HUES48 (cell line): Measurements from ENCODE around the gene AQP4.

Source experiments
- H3K27ac ChIP-seq: one replicate; pipeline ENCODE4 v1.7.0; 2013; ENCODE audit warnings: low read depth, low read length, inconsistent platforms
- H3K27me3 ChIP-seq: 2 replicates; pipeline ENCODE4 v1.6.1; 2013; ENCODE audit warnings: mild to moderate bottlenecking, low read length; ENCODE audit not compliant: control insufficient read depth, insufficient read depth
- H3K36me3 ChIP-seq: 2 replicates; pipeline ENCODE4 v1.6.1; 2013; ENCODE audit warnings: low read length; ENCODE audit not compliant: control insufficient read depth, insufficient read depth
- H3K4me1 ChIP-seq: 2 replicates; pipeline ENCODE4 v1.6.1; 2013; ENCODE audit warnings: mild to moderate bottlenecking, low read length; ENCODE audit not compliant: control insufficient read depth, insufficient read depth
- H3K4me3 ChIP-seq: 2 replicates; pipeline ENCODE4 v1.5.1; 2013; ENCODE audit warnings: mild to moderate bottlenecking, low read depth, low read length
- H3K9ac ChIP-seq: 2 replicates; pipeline ENCODE4 v1.6.1; 2013; ENCODE audit warnings: mild to moderate bottlenecking, low read depth, low read length, moderate library complexity
- H3K9me3 ChIP-seq: 2 replicates; pipeline ENCODE4 v1.6.1; 2013; ENCODE audit warnings: low read length; ENCODE audit not compliant: control insufficient read depth, insufficient read depth

Gene AQP4

DNA sequence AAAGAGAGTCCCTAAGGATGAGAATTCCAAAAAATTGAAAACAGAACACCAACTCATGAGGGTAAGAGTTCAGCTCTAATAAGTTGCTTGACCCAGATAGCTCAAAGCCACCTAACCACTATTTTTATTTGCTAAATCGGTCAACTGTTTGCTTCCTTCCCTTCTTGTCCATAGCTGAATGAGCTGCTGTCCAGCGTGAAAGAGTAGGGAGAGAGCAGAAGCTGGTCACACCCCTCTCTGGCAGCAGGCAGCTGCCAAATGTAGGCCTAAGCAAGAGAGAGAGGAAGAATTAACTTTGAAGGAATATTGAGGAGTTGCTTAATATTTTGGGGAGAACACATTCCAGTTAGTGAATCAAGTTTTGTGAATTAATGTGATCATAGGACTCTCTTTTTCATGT lies 25.9 kb downstream of the AQP4 start:
- H3K36me3 ChIP-seq = no peaks in the 10 kb centered on the region
- H3K9me3 ChIP-seq = 0 out of 2 replicates have a peak, but pooled peaks cover 2% of the 10 kb centered on the region
- H3K4me1 ChIP-seq = no peaks in the 10 kb centered on the region
- no peak overlapping the region for H3K4me3 ChIP-seq
- H3K27me3 ChIP-seq = no peaks in the 10 kb centered on the region
- H3K9ac ChIP-seq = no peak overlapping the region
- no peak overlapping the region for H3K27ac ChIP-seq

DNA sequence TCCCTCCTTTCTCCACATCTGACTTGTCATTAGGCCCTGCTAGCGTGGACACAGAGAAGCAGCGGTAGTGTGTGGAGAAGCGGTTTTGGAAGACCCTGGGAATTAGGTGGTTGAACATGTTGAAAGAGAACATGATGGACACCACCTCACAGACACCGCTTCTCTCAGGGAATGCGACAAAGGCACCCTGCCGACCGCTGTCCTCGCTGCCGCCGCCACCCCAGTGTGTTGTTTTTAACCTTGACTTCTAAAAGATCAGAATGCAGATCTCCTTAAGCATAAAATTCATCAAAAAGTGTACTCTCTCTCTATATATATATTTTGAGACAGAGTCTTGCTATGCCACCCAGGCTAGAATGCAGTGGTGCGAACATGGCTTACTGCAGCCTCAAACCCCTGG lies 33.2 kb downstream of the AQP4 start:
- H3K4me3 ChIP-seq = no peak overlapping the region
- no peak overlapping the region for H3K27ac ChIP-seq
- no peaks in the 10 kb centered on the region for H3K36me3 ChIP-seq
- no peaks in the 10 kb centered on the region for H3K4me1 ChIP-seq
- H3K9me3 ChIP-seq = no peaks in the 10 kb centered on the region
- H3K27me3 ChIP-seq = no peaks in the 10 kb centered on the region
- H3K9ac ChIP-seq = no peak overlapping the region

DNA sequence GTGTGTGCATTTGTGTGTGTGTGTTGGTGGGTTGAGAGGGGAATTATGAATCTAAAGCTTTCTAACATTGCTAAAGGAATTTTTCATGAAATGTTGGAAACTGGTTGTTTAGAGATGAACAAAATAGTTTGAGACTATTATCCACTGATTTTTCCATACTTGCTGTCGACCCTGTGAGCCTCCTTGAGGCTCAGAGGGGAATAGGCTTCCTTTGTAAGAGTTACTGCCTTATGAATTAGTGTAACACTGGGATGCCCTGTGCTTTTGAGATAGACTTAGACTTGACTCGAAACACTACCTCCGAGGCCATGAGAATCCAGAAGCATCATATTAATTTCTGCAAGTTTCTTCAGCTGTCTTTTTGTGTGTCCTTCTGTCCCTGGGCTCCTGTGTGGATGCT lies 37.9 kb downstream of the AQP4 start:
- Histone ChIP-seq H3K4me1 (no peaks in the 10 kb centered on the region), H3K4me3 (no peak overlapping the region), H3K9me3 (no peaks in the 10 kb centered on the region), H3K27ac (no peak overlapping the region), H3K27me3 (no peaks in the 10 kb centered on the region), H3K9ac (no peak overlapping the region), H3K36me3 (no peaks in the 10 kb centered on the region)

DNA sequence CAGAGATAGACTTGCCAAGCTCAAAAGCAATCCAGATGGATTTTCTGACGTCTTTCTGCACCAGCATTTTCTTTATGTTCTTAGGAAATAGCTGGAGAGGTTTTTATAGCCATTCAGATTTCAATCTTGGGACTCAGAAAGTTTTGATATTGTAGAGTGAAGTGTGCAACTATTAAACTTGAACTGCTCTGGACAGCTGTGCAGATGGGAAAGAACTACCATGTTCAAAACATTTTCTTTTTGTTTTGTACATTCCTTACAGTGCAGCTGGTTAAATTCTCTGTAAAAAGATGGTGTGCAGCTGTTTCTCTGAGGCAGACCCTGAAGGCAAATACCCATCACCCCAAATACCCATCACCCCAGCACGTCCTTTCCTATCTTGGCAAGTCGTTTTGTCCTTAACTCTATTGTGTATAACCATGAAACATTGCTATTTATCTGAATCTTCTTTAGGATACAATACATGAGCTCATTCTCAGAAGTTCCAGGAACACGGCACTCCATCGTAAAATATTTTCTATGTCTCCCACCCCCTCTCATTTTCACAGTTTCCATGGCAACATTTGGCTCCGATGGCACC lies 38.8 kb downstream of the AQP4 start:
- no peaks in the 10 kb centered on the region for H3K36me3 ChIP-seq
- H3K9me3 ChIP-seq = no peaks in the 10 kb centered on the region
- H3K27me3 ChIP-seq = no peaks in the 10 kb centered on the region
- H3K9ac ChIP-seq = no peak overlapping the region
- peaks cover 2% of the 10 kb centered on the region; the same call in 1 of the 2 replicates for H3K4me1 ChIP-seq
- H3K27ac ChIP-seq = no peak overlapping the region
- no peak overlapping the region for H3K4me3 ChIP-seq

DNA sequence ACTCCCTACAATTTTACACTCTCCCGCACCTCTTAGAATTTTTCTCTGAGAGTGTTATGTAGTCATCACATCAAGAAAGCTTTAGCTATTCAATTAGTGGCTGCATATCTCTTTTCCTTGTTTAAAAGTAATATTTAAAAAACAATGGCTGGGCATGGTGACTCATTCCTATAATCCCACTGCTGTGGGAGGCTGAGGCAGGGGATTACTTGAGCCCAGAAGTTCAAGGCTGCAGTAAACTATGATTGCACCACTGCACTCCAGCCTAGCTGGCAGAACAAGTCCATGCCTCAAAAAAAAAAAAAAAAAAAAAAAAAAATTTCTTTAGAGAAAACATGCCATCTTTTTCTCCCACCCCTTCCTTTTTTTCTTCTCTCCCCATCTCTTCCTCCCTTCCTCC lies 44.3 kb downstream of the AQP4 start:
- Histone ChIP-seq H3K27ac (peak overlapping the region; percentile 73), H3K4me3 (no peak overlapping the region), H3K27me3 (no peaks in the 10 kb centered on the region), H3K9ac (no peak overlapping the region), H3K4me1 (peaks cover 12% of the 10 kb centered on the region), H3K36me3 (no peaks in the 10 kb centered on the region), H3K9me3 (no peaks in the 10 kb centered on the region)

DNA sequence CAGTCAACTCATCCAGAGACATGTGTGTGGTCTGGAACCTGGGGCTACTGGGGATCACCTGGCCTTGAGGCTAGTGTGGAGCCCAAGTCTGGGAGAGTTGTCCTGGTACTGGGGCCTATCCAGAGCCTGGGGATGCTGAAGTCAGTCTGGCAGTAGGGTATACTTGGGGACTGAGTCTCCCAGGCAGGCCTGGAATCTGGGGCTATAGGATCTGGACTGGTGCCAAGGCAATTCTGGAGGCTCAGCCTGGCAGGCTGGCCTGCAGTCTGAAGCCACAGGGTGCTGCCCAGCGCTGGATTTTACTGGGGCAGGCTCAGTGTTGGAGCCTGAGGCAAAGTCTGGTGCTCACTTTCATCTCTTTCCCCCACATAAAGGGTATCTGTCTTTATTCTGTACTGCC lies 46.5 kb downstream of the AQP4 start:
- Histone ChIP-seq H3K36me3 (no peaks in the 10 kb centered on the region), H3K9me3 (no peaks in the 10 kb centered on the region), H3K4me1 (peaks cover 12% of the 10 kb centered on the region), H3K9ac (no peak overlapping the region), H3K4me3 (no peak overlapping the region), H3K27ac (no peak overlapping the region), H3K27me3 (no peaks in the 10 kb centered on the region)

DNA sequence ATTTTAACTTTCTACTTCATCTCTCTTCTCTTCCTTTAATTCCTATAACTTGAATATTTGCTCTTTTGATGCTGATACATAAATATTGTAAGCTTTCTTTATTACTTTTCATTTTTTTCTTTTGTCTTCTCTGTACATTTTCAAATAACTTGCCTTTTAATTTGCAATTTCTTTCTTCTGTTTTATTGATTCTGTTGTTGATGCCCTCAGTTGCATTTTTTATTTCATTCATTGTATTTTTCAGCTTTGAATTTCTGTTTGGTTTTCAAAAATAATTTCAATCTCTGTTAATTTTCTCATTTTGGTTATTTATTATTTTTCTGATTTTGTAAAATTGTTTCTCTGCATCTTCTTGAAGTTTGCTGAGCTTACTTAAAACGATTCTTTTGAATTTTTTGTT lies 47.0 kb downstream of the AQP4 start:
- no peak overlapping the region for H3K9ac ChIP-seq
- no peak overlapping the region for H3K27ac ChIP-seq
- no peak overlapping the region for H3K4me3 ChIP-seq
- H3K27me3 ChIP-seq = no peaks in the 10 kb centered on the region
- peaks cover 12% of the 10 kb centered on the region for H3K4me1 ChIP-seq
- H3K9me3 ChIP-seq = no peaks in the 10 kb centered on the region
- no peaks in the 10 kb centered on the region for H3K36me3 ChIP-seq

DNA sequence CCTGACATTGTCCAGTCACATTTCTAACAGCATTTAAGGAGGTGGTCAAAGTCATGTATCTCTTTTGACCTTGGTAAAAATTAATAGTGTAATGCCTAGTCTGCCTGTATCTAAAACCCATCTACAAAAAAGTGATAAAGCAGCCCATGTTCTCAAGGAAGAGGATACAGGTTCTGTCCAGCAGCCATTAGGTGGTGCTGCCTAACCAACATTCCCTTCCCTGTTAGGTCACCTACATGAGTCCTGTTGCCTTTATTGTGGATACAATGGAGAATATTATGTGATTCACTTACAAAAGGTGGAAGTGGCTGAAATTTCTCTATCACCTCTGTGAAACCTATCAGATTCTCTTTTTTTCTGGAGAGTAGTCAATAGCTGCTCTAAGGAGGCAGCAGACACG lies 52.5 kb downstream of the AQP4 start:
- Histone ChIP-seq H3K27me3 (no peaks in the 10 kb centered on the region), H3K9me3 (no peaks in the 10 kb centered on the region), H3K36me3 (no peaks in the 10 kb centered on the region), H3K9ac (no peak overlapping the region), H3K27ac (no peak overlapping the region), H3K4me1 (no peaks in the 10 kb centered on the region), H3K4me3 (no peak overlapping the region)

DNA sequence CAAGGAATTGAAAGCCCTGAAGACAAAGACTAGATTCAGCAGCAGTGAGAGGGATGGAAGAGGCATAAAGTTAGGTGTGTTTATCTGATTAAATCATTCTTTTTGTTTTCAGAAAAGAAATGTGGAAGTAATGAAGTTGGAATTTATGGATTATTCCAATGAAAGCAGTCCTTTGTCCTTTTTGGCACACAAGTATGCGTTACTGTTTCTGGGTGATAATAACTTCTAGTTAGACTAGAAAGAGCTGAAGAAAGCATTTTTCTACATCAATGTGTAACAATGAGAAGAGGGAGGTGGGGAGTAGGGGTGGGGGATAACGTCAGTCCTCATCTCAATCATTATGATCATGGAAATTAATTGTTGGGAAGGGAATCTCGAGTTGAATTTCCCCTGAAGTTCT lies 53.0 kb downstream of the AQP4 start:
- no peaks in the 10 kb centered on the region for H3K4me1 ChIP-seq
- H3K27ac ChIP-seq = no peak overlapping the region
- no peaks in the 10 kb centered on the region for H3K27me3 ChIP-seq
- H3K36me3 ChIP-seq = no peaks in the 10 kb centered on the region
- no peak overlapping the region for H3K4me3 ChIP-seq
- H3K9me3 ChIP-seq = no peaks in the 10 kb centered on the region
- H3K9ac ChIP-seq = no peak overlapping the region

DNA sequence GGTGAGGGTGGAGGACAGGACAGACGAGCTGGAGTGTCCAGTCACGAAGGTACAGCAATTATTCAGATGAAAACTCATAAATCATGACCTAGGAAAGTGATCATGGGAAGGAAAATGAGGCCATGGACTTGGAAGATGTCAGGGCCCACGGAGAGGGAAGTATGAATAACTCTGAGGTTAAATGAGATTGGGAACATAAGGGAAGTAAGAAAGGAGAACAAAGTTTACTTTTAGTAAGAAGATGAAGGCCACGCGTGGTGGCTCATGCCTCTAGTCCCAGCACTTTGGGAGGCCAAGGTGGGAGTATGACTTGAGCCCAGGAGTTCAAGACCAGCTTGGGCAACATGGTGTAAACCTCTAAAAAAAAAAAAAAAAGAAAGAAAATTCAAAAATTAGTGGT lies 56.2 kb downstream of the AQP4 start:
- no peak overlapping the region for H3K4me3 ChIP-seq
- no peaks in the 10 kb centered on the region for H3K36me3 ChIP-seq
- no peaks in the 10 kb centered on the region for H3K27me3 ChIP-seq
- no peak overlapping the region for H3K9ac ChIP-seq
- no peak overlapping the region for H3K27ac ChIP-seq
- H3K9me3 ChIP-seq = no peaks in the 10 kb centered on the region
- peaks cover 4% of the 10 kb centered on the region; the same call in 1 of the 2 replicates for H3K4me1 ChIP-seq

DNA sequence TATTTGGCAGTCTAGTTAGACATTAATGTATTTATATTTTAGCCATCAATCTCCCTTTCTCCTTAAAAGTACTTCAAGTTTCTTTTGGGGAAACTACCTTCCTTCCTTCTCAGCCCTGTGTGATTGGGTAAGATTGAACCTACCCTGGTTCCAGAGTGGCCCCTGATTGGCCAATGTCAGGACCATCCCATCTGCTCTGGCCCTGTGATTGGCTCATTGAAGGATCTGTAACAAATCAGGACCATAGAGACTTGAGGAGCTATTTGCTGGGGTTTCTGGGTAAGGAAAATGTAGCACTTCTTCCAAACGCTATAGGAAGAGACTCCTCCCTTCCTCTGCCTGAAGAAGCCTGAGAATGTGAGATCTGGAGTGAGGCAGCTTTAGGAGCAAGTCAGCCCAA lies 59.3 kb downstream of the AQP4 start:
- H3K4me3 ChIP-seq = no peak overlapping the region
- H3K27me3 ChIP-seq = no peaks in the 10 kb centered on the region
- H3K27ac ChIP-seq = no peak overlapping the region
- H3K36me3 ChIP-seq = no peaks in the 10 kb centered on the region
- peaks cover 4% of the 10 kb centered on the region; the same call in 1 of the 2 replicates for H3K4me1 ChIP-seq
- H3K9me3 ChIP-seq = no peaks in the 10 kb centered on the region
- H3K9ac ChIP-seq = no peak overlapping the region

DNA sequence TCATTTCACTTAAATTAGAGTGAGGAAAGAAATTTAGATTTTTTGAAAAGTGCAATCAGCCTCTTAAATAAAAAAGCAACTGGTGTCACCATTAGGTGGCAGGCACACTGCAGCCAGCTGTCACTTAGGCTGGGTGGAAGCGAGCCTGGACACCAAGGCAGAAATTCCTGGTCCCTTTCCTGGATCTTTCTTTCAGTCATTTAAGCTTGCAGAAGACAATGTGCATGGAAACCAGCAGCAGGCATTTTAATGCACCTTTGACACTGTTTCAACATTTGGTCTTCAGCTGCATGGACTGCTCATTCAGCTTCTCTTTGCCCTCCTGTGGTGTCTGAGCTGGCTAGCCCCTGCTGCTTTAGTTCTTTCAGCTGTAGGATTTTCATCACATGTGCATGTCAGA lies 61.0 kb downstream of the AQP4 start:
- Histone ChIP-seq H3K9me3 (no peaks in the 10 kb centered on the region), H3K27ac (no peak overlapping the region), H3K4me3 (no peak overlapping the region), H3K4me1 (peaks cover 4% of the 10 kb centered on the region; the same call in 1 of the 2 replicates), H3K27me3 (no peaks in the 10 kb centered on the region), H3K36me3 (no peaks in the 10 kb centered on the region), H3K9ac (no peak overlapping the region)
